CD14-positive monocyte (primary cell): ENCODE measurements around the gene MEGF9. TPM values are rescaled to one million over a fixed set of nuclear protein-coding genes. Genes with fewer than 3 reads are reported as not detected.
A peak's percentile ranks its signal among the peaks of the same experiment; 100 is the strongest.

ENCODE experiments used
- DNase-seq, 3 donors: peaks; one replicate each; pipeline ENCODE4 v3.0.0-alpha.2; 2011 to 2022
- H2AFZ ChIP-seq: 2 replicates; pipeline ENCODE4 v1.6.0; 2012; ENCODE audit warnings: mild to moderate bottlenecking, low read depth, low read length, inconsistent platforms; ENCODE audit not compliant: insufficient read depth, poor library complexity, severe bottlenecking
- H3K27ac ChIP-seq, 2 donors: 1 replicate in 1 of 2; 2 replicates in 1 of 2; pipeline ENCODE4 v1.5.1; 2012 to 2013; ENCODE audit warnings: low read length in 2 of 2, control low read depth in 1 of 2, inconsistent platforms in 1 of 2, low read depth in 1 of 2, mild to moderate bottlenecking in 1 of 2
- H3K27me3 ChIP-seq, 2 donors: one replicate each; pipeline versions ENCODE4 v1.6.0 to v1.6.1; 2011 to 2013; ENCODE audit warnings: low read length in 2 of 2; ENCODE audit not compliant: control insufficient read depth in 2 of 2, insufficient read depth in 2 of 2
- H3K36me3 ChIP-seq, 2 donors: replicated peaks in 1 of 2; 1 replicate in 1 of 2; 2 replicates in 1 of 2; pipeline versions ENCODE4 v1.5.1 to v1.6.1; 2012 to 2013; ENCODE audit warnings: low read length in 2 of 2, control low read depth in 1 of 2, inconsistent platforms in 1 of 2, mild to moderate bottlenecking in 1 of 2; ENCODE audit not compliant: insufficient read depth in 2 of 2, control insufficient read depth in 1 of 2
- H3K4me1 ChIP-seq, 2 donors: 1 replicate in 1 of 2; 2 replicates in 1 of 2; pipeline versions ENCODE4 v1.5.1 to v1.6.1; 2012 to 2013; ENCODE audit warnings: low read length in 2 of 2, control low read depth in 1 of 2, inconsistent platforms in 1 of 2, mild to moderate bottlenecking in 1 of 2, moderate library complexity in 1 of 2; ENCODE audit not compliant: insufficient read depth in 2 of 2, control insufficient read depth in 1 of 2
- H3K4me2 ChIP-seq: replicated peaks from 2 replicates; pipeline ENCODE3; 2012; ENCODE audit warnings: low read length, moderate library complexity, mild to moderate bottlenecking; ENCODE audit not compliant: poor library complexity, severe bottlenecking; ENCODE audit errors: extremely low read depth
- H3K4me3 ChIP-seq, 3 experiments: fragments of 200-600 bp in 1 of 3; sonication (generic) in 1 of 3; replicated peaks in 1 of 3; 1 replicate in 2 of 3; 2 replicates in 1 of 3; pipeline ENCODE4 v1.5.1; 2011 to 2013; ENCODE audit warnings: low read length in 3 of 3, mild to moderate bottlenecking in 3 of 3, control low read depth in 2 of 3, low read depth in 2 of 3, inconsistent platforms in 1 of 3, moderate library complexity in 1 of 3
- H3K79me2 ChIP-seq: 2 replicates; pipeline ENCODE4 v1.6.0; 2012; ENCODE audit warnings: mild to moderate bottlenecking, control low read depth, inconsistent platforms, low read length, moderate library complexity; ENCODE audit not compliant: insufficient read depth
- H3K9ac ChIP-seq: 2 replicates; pipeline ENCODE4 v1.6.0; 2017; ENCODE audit warnings: low read length, mild to moderate bottlenecking; ENCODE audit not compliant: insufficient read depth, poor library complexity, severe bottlenecking
- H3K9me3 ChIP-seq, 2 donors: replicated peaks in 1 of 2; 1 replicate in 1 of 2; 2 replicates in 1 of 2; pipeline versions ENCODE4 v1.5.1 to v1.6.1; 2012 to 2013; ENCODE audit warnings: low read length in 2 of 2, control low read depth in 1 of 2; ENCODE audit not compliant: control insufficient read depth in 1 of 2, insufficient read depth in 1 of 2
- H4K20me1 ChIP-seq: 2 replicates; pipeline ENCODE4 v1.6.0; 2012; ENCODE audit warnings: mild to moderate bottlenecking, low read length, control low read depth, moderate library complexity; ENCODE audit not compliant: insufficient read depth
- H3K27ac Mint-ChIP-seq, 7 donors: one replicate each; pipeline ENCODE4 v1.8.0; 2020; ENCODE audit warnings: mild to moderate bottlenecking in 7 of 7, mixed read lengths in 7 of 7, moderate library complexity in 6 of 7, inconsistent platforms in 2 of 7
- H3K27me3 Mint-ChIP-seq, 3 donors: one replicate each; pipeline ENCODE4 v1.8.0; 2021 to 2022; ENCODE audit warnings: low read depth in 3 of 3, mild to moderate bottlenecking in 3 of 3, mixed read lengths in 3 of 3, moderate library complexity in 3 of 3, inconsistent platforms in 1 of 3
- H3K36me3 Mint-ChIP-seq, 2 donors: one replicate each; pipeline ENCODE4 v1.8.0; 2020; ENCODE audit warnings: mixed read lengths in 2 of 2, inconsistent platforms in 1 of 2, mild to moderate bottlenecking in 1 of 2
- H3K4me1 Mint-ChIP-seq: one replicate; pipeline ENCODE4 v1.8.0; 2020; ENCODE audit warnings: mild to moderate bottlenecking, mixed read lengths
- H3K4me3 Mint-ChIP-seq, 2 donors: one replicate each; pipeline ENCODE4 v1.8.0; 2020; ENCODE audit warnings: mild to moderate bottlenecking in 2 of 2, mixed read lengths in 2 of 2, moderate library complexity in 1 of 2
- H3K9me3 Mint-ChIP-seq, 7 donors: one replicate each; pipeline ENCODE4 v1.8.0; 2020 to 2022; ENCODE audit warnings: mixed read lengths in 7 of 7, mild to moderate bottlenecking in 6 of 7, moderate library complexity in 6 of 7, inconsistent platforms in 2 of 7
- WGBS: methylation state at CpG from one replicate; pipeline ENCODE4 v1.1.5; 2013; ENCODE audit warnings: missing lambda C conversion rate; ENCODE audit not compliant: insufficient coverage; 5-methylcytosine and 5-hydroxymethylcytosine counted together
- intact Hi-C, 2 donors: fragments of 100-400 bp; cut with micrococcal nuclease; formaldehyde crosslinking; loops; one replicate each; pipeline versions ENCODE4 v1.15.0 to v1.15.1; 2023
- polyA plus RNA-seq, 3 donors: library from polyadenylated mRNA; depleted of rRNA in 1 of 3; unstranded in 2 of 3; stranded (reverse) in 1 of 3; fragments of 300-500 nt in 2 of 3; fragments of >200 nt in 1 of 3; fragmentation: Illumina TruSeq in 2 of 3; gene quantifications; 1 replicate in 2 of 3; 2 replicates in 1 of 3; pipeline ENCODE4 v1.2.3, GENCODE V29; 2012 to 2021
- TF ChIP-seq, protein P1 (sequence below): fragments of 200-600 bp; IDR thresholded peaks from one replicate; pipeline ENCODE4 v1.8.0; 2022; ENCODE audit warnings: antibody characterized with exemption, mild to moderate bottlenecking

Gene MEGF9
- polyA plus RNA-seq, 3 donors: 45.0 to 92.8 (median 89.7) TPM

DNA sequence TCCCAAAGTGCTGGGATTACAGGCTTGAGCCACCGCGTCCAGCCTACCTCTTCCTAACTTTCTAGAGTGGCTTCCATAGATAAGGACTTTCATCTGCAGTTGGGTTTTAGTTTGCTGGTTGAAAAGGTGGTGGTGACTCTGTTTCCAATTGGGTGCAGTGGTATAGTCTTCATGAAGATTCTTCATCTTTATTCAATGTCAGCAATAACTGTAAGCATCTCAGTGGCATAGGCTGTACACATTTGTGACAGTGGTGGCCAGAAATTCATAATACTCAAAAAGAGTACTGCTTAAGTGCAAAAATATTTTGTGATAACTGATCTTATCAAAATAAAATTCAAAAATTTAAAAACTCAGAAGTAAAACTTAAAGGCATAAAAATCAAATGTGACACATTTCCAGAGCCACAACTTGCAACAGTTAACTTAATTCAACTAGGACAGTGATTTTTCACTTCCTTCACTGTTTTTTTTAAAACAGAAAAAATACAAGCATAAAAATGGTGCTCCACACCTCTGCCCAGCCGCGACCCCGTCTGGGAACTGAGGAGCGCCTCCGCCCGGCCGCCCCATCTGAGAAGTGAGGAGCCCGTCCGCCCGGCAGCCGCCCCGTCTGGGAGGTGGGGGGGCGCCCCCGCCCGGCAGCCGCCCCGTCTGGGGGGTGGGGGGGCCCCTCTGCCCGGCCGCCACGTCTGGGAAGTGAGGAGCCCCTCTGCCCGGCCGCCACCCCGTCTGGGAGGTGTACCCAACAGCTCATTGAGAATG is 77.9 kb downstream of the MEGF9 start:
- H3K27ac Mint-ChIP-seq: no peak overlapping the region
- TF ChIP-seq, protein P1, sequence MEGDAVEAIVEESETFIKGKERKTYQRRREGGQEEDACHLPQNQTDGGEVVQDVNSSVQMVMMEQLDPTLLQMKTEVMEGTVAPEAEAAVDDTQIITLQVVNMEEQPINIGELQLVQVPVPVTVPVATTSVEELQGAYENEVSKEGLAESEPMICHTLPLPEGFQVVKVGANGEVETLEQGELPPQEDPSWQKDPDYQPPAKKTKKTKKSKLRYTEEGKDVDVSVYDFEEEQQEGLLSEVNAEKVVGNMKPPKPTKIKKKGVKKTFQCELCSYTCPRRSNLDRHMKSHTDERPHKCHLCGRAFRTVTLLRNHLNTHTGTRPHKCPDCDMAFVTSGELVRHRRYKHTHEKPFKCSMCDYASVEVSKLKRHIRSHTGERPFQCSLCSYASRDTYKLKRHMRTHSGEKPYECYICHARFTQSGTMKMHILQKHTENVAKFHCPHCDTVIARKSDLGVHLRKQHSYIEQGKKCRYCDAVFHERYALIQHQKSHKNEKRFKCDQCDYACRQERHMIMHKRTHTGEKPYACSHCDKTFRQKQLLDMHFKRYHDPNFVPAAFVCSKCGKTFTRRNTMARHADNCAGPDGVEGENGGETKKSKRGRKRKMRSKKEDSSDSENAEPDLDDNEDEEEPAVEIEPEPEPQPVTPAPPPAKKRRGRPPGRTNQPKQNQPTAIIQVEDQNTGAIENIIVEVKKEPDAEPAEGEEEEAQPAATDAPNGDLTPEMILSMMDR: no peak
- 87% methylated on average over 3 of the region's 25 CpGs for WGBS

DNA sequence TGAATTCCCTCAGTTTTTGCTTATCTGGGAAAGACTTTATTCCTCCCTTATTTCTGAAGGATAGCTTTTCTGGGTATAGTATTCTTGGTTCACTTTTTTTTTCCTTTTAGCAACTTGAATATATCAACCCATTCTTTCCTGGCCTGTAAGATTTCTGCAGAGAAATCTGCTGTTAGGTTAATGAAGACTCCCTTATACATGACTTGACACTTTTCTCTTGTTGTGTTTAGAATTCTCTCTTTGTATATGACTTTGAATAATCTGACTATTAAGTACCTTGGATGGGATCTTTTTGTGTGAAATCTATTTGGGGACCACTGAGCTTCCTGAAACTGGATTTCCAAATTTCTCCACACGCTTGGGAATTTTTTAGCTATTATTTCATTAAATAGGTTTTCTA is 79.3 kb downstream of the MEGF9 start:
- TF ChIP-seq, protein P1: no peak
- H3K9me3 Mint-ChIP-seq: peaks cover 0 to 12% (median 8%) of the 10 kb centered on the region in 7 donors
- H3K27ac Mint-ChIP-seq: peak overlapping the region in 1 of 7 donors; percentile 12
- H3K4me1 Mint-ChIP-seq: peaks cover 32% of the 10 kb centered on the region
- H3K27me3 Mint-ChIP-seq: peaks cover 0 to 4% (median 2%) of the 10 kb centered on the region in 3 donors
- no peak overlapping the region for H3K9ac ChIP-seq
- no peak overlapping the region for H3K4me3 Mint-ChIP-seq
- H3K27ac ChIP-seq: peak overlapping the region in 1 of 2 donors; percentile 14
- H4K20me1 ChIP-seq: peaks cover 100% of the 10 kb centered on the region
- peaks cover 6 to 12% of the 10 kb centered on the region in 2 donors for H3K4me1 ChIP-seq
- H3K27me3 ChIP-seq: no peaks in the 10 kb centered on the region
- H3K4me2 ChIP-seq: no peak overlapping the region
- DNase-seq: no peak
- no peak overlapping the region for H2AFZ ChIP-seq
- H3K4me3 ChIP-seq: no peak overlapping the region
- peaks cover 15 to 46% of the 10 kb centered on the region in 2 donors for H3K36me3 ChIP-seq
- intact Hi-C loops: no loop called here
- H3K9me3 ChIP-seq: peaks cover 3 to 9% of the 10 kb centered on the region in 2 donors
- no CpG with 5 or more reads among the region's 1 CpG for WGBS
- peaks cover 28 to 66% of the 10 kb centered on the region in 2 donors for H3K36me3 Mint-ChIP-seq
- H3K79me2 ChIP-seq: peaks cover 99% of the 10 kb centered on the region

More for the DNA sequence above, 77.9 kb downstream of the MEGF9 start:
- DNase-seq: no peak
- Histone ChIP-seq H2AFZ (no peak overlapping the region), H3K4me2 (no peak overlapping the region), H3K27me3 (no peaks in the 10 kb centered on the region), H3K9me3 (peaks cover 3 to 9% of the 10 kb centered on the region in 2 donors), H3K4me1 (peaks cover 0 to 2% of the 10 kb centered on the region in 2 donors), H3K9ac (no peak overlapping the region), H4K20me1 (peaks cover 100% of the 10 kb centered on the region), H3K79me2 (peaks cover 98% of the 10 kb centered on the region), H3K4me3 (no peak overlapping the region), H3K27ac (no peak overlapping the region), H3K36me3 (peaks cover 21 to 53% of the 10 kb centered on the region in 2 donors)
- Mint-ChIP-seq H3K27me3 (peaks cover 0 to 2% (median under 1%) of the 10 kb centered on the region in 3 donors), H3K4me1 (peaks cover 21% of the 10 kb centered on the region), H3K4me3 (no peak overlapping the region), H3K9me3 (peaks cover 0 to 12% (median 8%) of the 10 kb centered on the region in 7 donors), H3K36me3 (peaks cover 34 to 66% of the 10 kb centered on the region in 2 donors)
- intact Hi-C loops: no loop called here
